Activated CD4-positive, alpha-beta T cell treated with anti-CD3 and anti-CD28 coated beads, Interleukin-2, amount 10 ng/mL, durations not matched to agents 7 days and 5 days (primary cell): ENCODE measurements around the gene AIFM3. TPM values are rescaled to one million over a fixed set of nuclear protein-coding genes. Genes with fewer than 3 reads are reported as not detected.

ENCODE experiments used
- CTCF ChIA-PET: fragments of 350-600 bp; sonication (Branson Sonifier 250); formaldehyde crosslinking; loops from one replicate; lab custom pipeline; 2021; ENCODE audit warnings: antibody characterized with exemption; lab: Charles Lee
- POLR2A ChIA-PET: fragments of 350-600 bp; sonication (Branson Sonifier 250); formaldehyde crosslinking; loops from one replicate; lab custom pipeline; 2021; ENCODE audit warnings: antibody characterized with exemption; lab: Charles Lee
- DNase-seq: peaks from one replicate; pipeline ENCODE4 v3.0.0-alpha.2; 2020
- H3K27ac Mint-ChIP-seq: one replicate; pipeline ENCODE4 v1.8.0; 2021; ENCODE audit warnings: mild to moderate bottlenecking, moderate library complexity, mixed read lengths
- H3K27me3 Mint-ChIP-seq: one replicate; pipeline ENCODE4 v1.8.0; 2021; ENCODE audit warnings: mixed read lengths
- H3K36me3 Mint-ChIP-seq: one replicate; pipeline ENCODE4 v1.8.0; 2021; ENCODE audit warnings: low read depth, mixed read lengths
- H3K4me1 Mint-ChIP-seq: one replicate; pipeline ENCODE4 v1.8.0; 2021; ENCODE audit warnings: mixed read lengths
- H3K4me3 Mint-ChIP-seq: one replicate; pipeline ENCODE4 v1.8.0; 2021; ENCODE audit warnings: mild to moderate bottlenecking, moderate library complexity, mixed read lengths
- H3K9me3 Mint-ChIP-seq: one replicate; pipeline ENCODE4 v1.8.0; 2021; ENCODE audit warnings: mixed read lengths
- total RNA-seq, 2 experiments: library from RNA; stranded (reverse); gene quantifications; one replicate each; pipeline ENCODE4 v1.2.3, GENCODE V29; 2021

The AIFM3 gene
- total RNA-seq, 2 experiments from 2014 or later = 0.25 TPM; not detected in 1

- POLR2A ChIA-PET = no interaction called here
- DNase-seq = no peak
- H3K27me3 Mint-ChIP-seq = peaks cover 27% of the 10 kb centered on the region
- CTCF ChIA-PET = no interaction called here
- H3K4me3 Mint-ChIP-seq = no peak overlapping the region
- no peaks in the 10 kb centered on the region for H3K9me3 Mint-ChIP-seq
- no peak overlapping the region for H3K27ac Mint-ChIP-seq
- peaks cover 6% of the 10 kb centered on the region for H3K4me1 Mint-ChIP-seq
- H3K36me3 Mint-ChIP-seq = peaks cover 26% of the 10 kb centered on the region
Measured at GRCh38 chr22:20955548-20955947, 11.5 kb upstream of the AIFM3 start.

- ChIA-PET POLR2A (no interaction called here), CTCF (interaction anchor here (0.6 to 1.5 kb wide), 3 partner anchors 8 to 12 kb away, joined by 3 to 4 read pairs (median 3); no protein-coding TSS in a partner anchor)
- DNase-seq = no peak
Measured at GRCh38 chr22:20956258-20957101, 10.6 kb upstream of the AIFM3 start.

GRCh38 chr22:20957102-20957682, 9.9 kb upstream of the AIFM3 start:
- Mint-ChIP-seq H3K9me3 (no peaks in the 10 kb centered on the region), H3K4me1 (peaks cover 10% of the 10 kb centered on the region), H3K4me3 (peak overlapping the region; percentile 34), H3K27ac (no peak overlapping the region), H3K36me3 (peaks cover 17% of the 10 kb centered on the region), H3K27me3 (peaks cover 31% of the 10 kb centered on the region)
- POLR2A ChIA-PET = interaction anchor here (0.6 kb wide), 1 partner anchor 83 kb away, joined by 5 read pairs; no protein-coding TSS in a partner anchor
- CTCF ChIA-PET = interaction anchor here (0.6 to 1.5 kb wide), 3 partner anchors 9 to 40 kb away, joined by 3 to 4 read pairs (median 3); partner anchors contain the start of gene CRKL
- no peak for DNase-seq

More at GRCh38 chr22:20956258-20957101, 10.6 kb upstream of the AIFM3 start:
- Mint-ChIP-seq H3K27me3 (peaks cover 30% of the 10 kb centered on the region), H3K36me3 (peaks cover 21% of the 10 kb centered on the region), H3K27ac (peak overlapping the region; percentile 60), H3K9me3 (no peaks in the 10 kb centered on the region), H3K4me1 (peaks cover 6% of the 10 kb centered on the region), H3K4me3 (no peak overlapping the region)

- peaks cover 31% of the 10 kb centered on the region for H3K27me3 Mint-ChIP-seq
- no peak for DNase-seq
- no peak overlapping the region for H3K27ac Mint-ChIP-seq
- peak overlapping the region; percentile 34 for H3K4me3 Mint-ChIP-seq
- peaks cover 11% of the 10 kb centered on the region for H3K36me3 Mint-ChIP-seq
- POLR2A ChIA-PET = interaction anchor here (0.6 kb wide), 1 partner anchor 84 kb away, joined by 5 read pairs; no protein-coding TSS in a partner anchor
- H3K9me3 Mint-ChIP-seq = no peaks in the 10 kb centered on the region
- CTCF ChIA-PET = interaction anchor here (1.0 to 1.5 kb wide), 2 partner anchors 10 to 41 kb away, joined by 3 to 4 read pairs; partner anchors contain the start of gene CRKL
- peaks cover 10% of the 10 kb centered on the region for H3K4me1 Mint-ChIP-seq
Measured at GRCh38 chr22:20957683-20958431, 9.2 kb upstream of the AIFM3 start.

GRCh38 chr22:20959578-20960461, 7.2 kb upstream of the AIFM3 start:
- Mint-ChIP-seq H3K4me3 (no peak overlapping the region), H3K36me3 (peaks cover 2% of the 10 kb centered on the region), H3K27me3 (peaks cover 43% of the 10 kb centered on the region), H3K9me3 (no peaks in the 10 kb centered on the region), H3K27ac (no peak overlapping the region), H3K4me1 (peaks cover 16% of the 10 kb centered on the region)
- ChIA-PET CTCF (interaction anchor here (0.6 to 1.6 kb wide), 5 partner anchors 12 to 39 kb away, joined by 3 to 4 read pairs (median 3); no protein-coding TSS in a partner anchor), POLR2A (no interaction called here)
- no peak for DNase-seq

- no peak overlapping the region for H3K27ac Mint-ChIP-seq
- ChIA-PET CTCF (interaction anchor here (0.9 to 1.6 kb wide), 2 partner anchors 14 to 22 kb away, joined by 3 read pairs; partner anchors contain the start of gene LZTR1), POLR2A (no interaction called here)
- H3K27me3 Mint-ChIP-seq = peaks cover 47% of the 10 kb centered on the region
- H3K4me1 Mint-ChIP-seq = peaks cover 16% of the 10 kb centered on the region
- no peak for DNase-seq
- H3K9me3 Mint-ChIP-seq = no peaks in the 10 kb centered on the region
- H3K36me3 Mint-ChIP-seq = peaks cover 2% of the 10 kb centered on the region
- H3K4me3 Mint-ChIP-seq = no peak overlapping the region
Measured at GRCh38 chr22:20960609-20961008, 6.4 kb upstream of the AIFM3 start.

- no peak for DNase-seq
- Mint-ChIP-seq H3K36me3 (no peaks in the 10 kb centered on the region), H3K4me1 (peaks cover 12% of the 10 kb centered on the region), H3K9me3 (no peaks in the 10 kb centered on the region), H3K4me3 (no peak overlapping the region), H3K27me3 (peaks cover 39% of the 10 kb centered on the region), H3K27ac (no peak overlapping the region)
- ChIA-PET CTCF (interaction anchor here (1.2 to 2.4 kb wide), 2 partner anchors 11 to 46 kb away, joined by 3 to 6 read pairs; partner anchors contain the start of gene CRKL), POLR2A (no interaction called here)
Measured at GRCh38 chr22:20962491-20962945, 4.5 kb upstream of the AIFM3 start.

GRCh38 chr22:20963201-20964052, 3.6 kb upstream of the AIFM3 start:
- CTCF ChIA-PET = interaction anchor here (0.6 to 2.4 kb wide), 2 partner anchors 10 to 516 kb away, joined by 3 to 6 read pairs; no protein-coding TSS in a partner anchor
- H3K27ac Mint-ChIP-seq = no peak overlapping the region

GRCh38 chr22:20964090-20964798, 2.8 kb upstream of the AIFM3 start:
- DNase-seq = no peak
- CTCF ChIA-PET = interaction anchor here (2.4 kb wide), 1 partner anchor 9 kb away, joined by 6 read pairs; no protein-coding TSS in a partner anchor
- peak overlapping the region; percentile 51 for H3K4me3 Mint-ChIP-seq
- H3K27ac Mint-ChIP-seq = peak overlapping the region; percentile 25
- no peaks in the 10 kb centered on the region for H3K36me3 Mint-ChIP-seq
- H3K4me1 Mint-ChIP-seq = peaks cover 10% of the 10 kb centered on the region
- peaks cover 30% of the 10 kb centered on the region for H3K27me3 Mint-ChIP-seq
- no peaks in the 10 kb centered on the region for H3K9me3 Mint-ChIP-seq
- POLR2A ChIA-PET = no interaction called here

More at GRCh38 chr22:20963201-20964052, 3.6 kb upstream of the AIFM3 start:
- Mint-ChIP-seq H3K27me3 (peaks cover 30% of the 10 kb centered on the region), H3K9me3 (no peaks in the 10 kb centered on the region), H3K4me1 (peaks cover 10% of the 10 kb centered on the region), H3K4me3 (no peak overlapping the region), H3K36me3 (no peaks in the 10 kb centered on the region)
- no peak for DNase-seq
- POLR2A ChIA-PET = no interaction called here

GRCh38 chr22:20964799-20965103, 2.3 kb upstream of the AIFM3 start:
- Mint-ChIP-seq H3K4me1 (peaks cover 10% of the 10 kb centered on the region), H3K36me3 (no peaks in the 10 kb centered on the region), H3K27ac (peak overlapping the region; percentile 25), H3K9me3 (no peaks in the 10 kb centered on the region), H3K4me3 (peak overlapping the region; percentile 51), H3K27me3 (peaks cover 30% of the 10 kb centered on the region)
- DNase-seq = no peak
- ChIA-PET POLR2A (no interaction called here), CTCF (interaction anchor here (2.4 kb wide), 1 partner anchor 9 kb away, joined by 6 read pairs; no protein-coding TSS in a partner anchor)
